Peyer's patch (tissue), 4 donors: ENCODE results near the gene MOCS1. TPM values are rescaled to one million over a fixed set of nuclear protein-coding genes. Genes with fewer than 3 reads are reported as not detected.

ENCODE experiments used
- DNase-seq, 3 donors: peaks; one replicate each; pipeline ENCODE4 v3.0.0-alpha.2; 2017 to 2019
- H3K27ac ChIP-seq, 4 donors: fragments of 200-600 bp; sonication (generic); one replicate each; pipeline ENCODE4 v1.5.1; 2016 to 2019
- H3K27me3 ChIP-seq, 2 donors: fragments of 200-600 bp; sonication (generic); one replicate each; pipeline ENCODE4 v1.5.1; 2019
- H3K36me3 ChIP-seq, 3 donors: fragments of 200-600 bp; sonication (generic); one replicate each; pipeline ENCODE4 v1.5.1; 2016 to 2019
- H3K4me1 ChIP-seq, 4 donors: fragments of 200-600 bp; sonication (generic); one replicate each; pipeline ENCODE4 v1.5.1; 2016 to 2019
- H3K4me3 ChIP-seq, 4 donors: fragments of 200-600 bp; sonication (generic); 1 replicate in 3 of 4; 2 replicates in 1 of 4; pipeline ENCODE4 v1.5.1; 2016 to 2019; ENCODE audit warnings: mild to moderate bottlenecking in 1 of 4
- H3K9me3 ChIP-seq, 4 donors: fragments of 200-600 bp; sonication (generic); one replicate each; pipeline ENCODE4 v1.5.1; 2016 to 2019; ENCODE audit warnings: mild to moderate bottlenecking in 1 of 4
- POLR2A ChIP-seq, 2 donors: fragments of 450-650 bp; IDR thresholded peaks; one replicate each; pipeline ENCODE4 v1.5.1; 2017; ENCODE audit warnings: antibody characterized with exemption in 2 of 2, mild to moderate bottlenecking in 2 of 2, moderate library complexity in 2 of 2
- total RNA-seq, 4 donors: library from RNA; depleted of rRNA; stranded (reverse); fragments of >200 nt; gene quantifications; one replicate each; pipeline ENCODE4 v1.1.0, GENCODE V29; 2016
- TF ChIP-seq, protein P1 (sequence below), 6 experiments: fragments of 450-650 bp in 4 of 6; fragments of 200-600 bp in 2 of 6; sonication (generic) in 1 of 6; IDR thresholded peaks; one replicate each; pipeline ENCODE4 v1.5.1; 2017 to 2019; ENCODE audit warnings: antibody characterized with exemption in 6 of 6, mild to moderate bottlenecking in 3 of 6, moderate library complexity in 1 of 6

The MOCS1 gene
- total RNA-seq, 4 donors from 2014 or later, result 32.2 to 62.0 (median 53.6) TPM

- H3K4me1 ChIP-seq, result peaks cover 0 to 10% (median 0%) of the 10 kb centered on the region in 4 donors
- peaks cover 0 to 16% (median 0%) of the 10 kb centered on the region in 3 donors for H3K36me3 ChIP-seq
- peak overlapping the region in 2 of 4 donors; percentile 26 to 47 for H3K27ac ChIP-seq
- H3K4me3 ChIP-seq, result no peak overlapping the region
- no peaks in the 10 kb centered on the region for H3K9me3 ChIP-seq
- H3K27me3 ChIP-seq, result no peaks in the 10 kb centered on the region
- no peak for DNase-seq
- TF ChIP-seq POLR2A (IDR thresholded peaks at IDR 0.05), result no peak
- TF ChIP-seq, protein P1, sequence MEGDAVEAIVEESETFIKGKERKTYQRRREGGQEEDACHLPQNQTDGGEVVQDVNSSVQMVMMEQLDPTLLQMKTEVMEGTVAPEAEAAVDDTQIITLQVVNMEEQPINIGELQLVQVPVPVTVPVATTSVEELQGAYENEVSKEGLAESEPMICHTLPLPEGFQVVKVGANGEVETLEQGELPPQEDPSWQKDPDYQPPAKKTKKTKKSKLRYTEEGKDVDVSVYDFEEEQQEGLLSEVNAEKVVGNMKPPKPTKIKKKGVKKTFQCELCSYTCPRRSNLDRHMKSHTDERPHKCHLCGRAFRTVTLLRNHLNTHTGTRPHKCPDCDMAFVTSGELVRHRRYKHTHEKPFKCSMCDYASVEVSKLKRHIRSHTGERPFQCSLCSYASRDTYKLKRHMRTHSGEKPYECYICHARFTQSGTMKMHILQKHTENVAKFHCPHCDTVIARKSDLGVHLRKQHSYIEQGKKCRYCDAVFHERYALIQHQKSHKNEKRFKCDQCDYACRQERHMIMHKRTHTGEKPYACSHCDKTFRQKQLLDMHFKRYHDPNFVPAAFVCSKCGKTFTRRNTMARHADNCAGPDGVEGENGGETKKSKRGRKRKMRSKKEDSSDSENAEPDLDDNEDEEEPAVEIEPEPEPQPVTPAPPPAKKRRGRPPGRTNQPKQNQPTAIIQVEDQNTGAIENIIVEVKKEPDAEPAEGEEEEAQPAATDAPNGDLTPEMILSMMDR (IDR thresholded peaks at IDR 0.05), result no peak
These were observed 78.8 kb downstream of the MOCS1 start for GRCh38 chr6:39855356-39855995.

Other genes starting within 250 kb of the MOCS1 start
- gene KIF6, start 209.1 kb downstream of the MOCS1 start, total RNA-seq, result under 1 TPM in 1 of 4 donors, not detected in 3; 0.83 TPM
- 100 to 1,000 TPM in 1 of 4 donors, 10 to 100 TPM in 2, 1 to 10 TPM in 1; 8.8 to 178 (median 22.5) TPM for gene DAAM2, start 142.1 kb downstream of the MOCS1 start, total RNA-seq